ENCODE data around the gene ZFYVE9. TPM values are rescaled to one million over a fixed set of nuclear protein-coding genes. Genes with fewer than 3 reads are reported as not detected.

ZFYVE9 gene
- polyA plus RNA-seq, 1 donor from 2014 or later = 18.1 TPM

DNA sequence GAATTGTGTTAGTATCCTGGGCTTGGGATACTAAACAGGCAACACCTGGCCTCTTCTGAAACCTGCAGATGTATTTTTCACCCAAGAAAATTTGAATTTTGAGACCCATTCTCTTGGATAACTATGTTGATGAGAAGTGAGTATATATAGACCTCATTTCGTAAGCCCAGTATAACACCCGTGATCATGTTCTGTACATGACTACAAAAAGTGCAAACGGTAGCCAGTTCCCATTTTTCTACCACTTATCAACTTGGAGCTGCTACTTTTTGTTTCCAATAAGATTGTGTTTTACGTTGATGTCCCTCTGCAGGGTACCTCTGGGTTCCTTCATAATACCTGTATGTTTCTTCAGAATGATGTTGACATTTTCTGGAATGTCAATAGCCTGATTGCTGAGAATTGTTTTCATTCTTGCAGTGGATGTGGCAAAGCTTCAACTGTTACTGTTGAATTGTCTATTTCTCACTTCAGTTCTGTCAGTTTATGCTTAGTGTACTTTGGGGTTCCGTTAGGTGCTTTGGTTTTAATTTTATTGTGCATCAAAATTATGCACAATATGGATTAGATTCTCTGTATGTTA is 48.1 kb downstream of the ZFYVE9 start:
- TF ChIP-seq, protein P1, sequence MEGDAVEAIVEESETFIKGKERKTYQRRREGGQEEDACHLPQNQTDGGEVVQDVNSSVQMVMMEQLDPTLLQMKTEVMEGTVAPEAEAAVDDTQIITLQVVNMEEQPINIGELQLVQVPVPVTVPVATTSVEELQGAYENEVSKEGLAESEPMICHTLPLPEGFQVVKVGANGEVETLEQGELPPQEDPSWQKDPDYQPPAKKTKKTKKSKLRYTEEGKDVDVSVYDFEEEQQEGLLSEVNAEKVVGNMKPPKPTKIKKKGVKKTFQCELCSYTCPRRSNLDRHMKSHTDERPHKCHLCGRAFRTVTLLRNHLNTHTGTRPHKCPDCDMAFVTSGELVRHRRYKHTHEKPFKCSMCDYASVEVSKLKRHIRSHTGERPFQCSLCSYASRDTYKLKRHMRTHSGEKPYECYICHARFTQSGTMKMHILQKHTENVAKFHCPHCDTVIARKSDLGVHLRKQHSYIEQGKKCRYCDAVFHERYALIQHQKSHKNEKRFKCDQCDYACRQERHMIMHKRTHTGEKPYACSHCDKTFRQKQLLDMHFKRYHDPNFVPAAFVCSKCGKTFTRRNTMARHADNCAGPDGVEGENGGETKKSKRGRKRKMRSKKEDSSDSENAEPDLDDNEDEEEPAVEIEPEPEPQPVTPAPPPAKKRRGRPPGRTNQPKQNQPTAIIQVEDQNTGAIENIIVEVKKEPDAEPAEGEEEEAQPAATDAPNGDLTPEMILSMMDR (IDR thresholded peaks at IDR 0.05; ENCODE audit: poor library complexity, severe bottlenecking) = no peak
- no peak for TF ChIP-seq MXI1 (conservative IDR thresholded peaks at IDR 0.05; ENCODE audit: poor library complexity, severe bottlenecking)
- TF ChIP-seq EZH2 (IDR thresholded peaks at IDR 0.05; ENCODE audit: borderline replicate concordance, insufficient read depth, low read length, poor library complexity, severe bottlenecking) = no peak
- TF ChIP-seq, protein P2, sequence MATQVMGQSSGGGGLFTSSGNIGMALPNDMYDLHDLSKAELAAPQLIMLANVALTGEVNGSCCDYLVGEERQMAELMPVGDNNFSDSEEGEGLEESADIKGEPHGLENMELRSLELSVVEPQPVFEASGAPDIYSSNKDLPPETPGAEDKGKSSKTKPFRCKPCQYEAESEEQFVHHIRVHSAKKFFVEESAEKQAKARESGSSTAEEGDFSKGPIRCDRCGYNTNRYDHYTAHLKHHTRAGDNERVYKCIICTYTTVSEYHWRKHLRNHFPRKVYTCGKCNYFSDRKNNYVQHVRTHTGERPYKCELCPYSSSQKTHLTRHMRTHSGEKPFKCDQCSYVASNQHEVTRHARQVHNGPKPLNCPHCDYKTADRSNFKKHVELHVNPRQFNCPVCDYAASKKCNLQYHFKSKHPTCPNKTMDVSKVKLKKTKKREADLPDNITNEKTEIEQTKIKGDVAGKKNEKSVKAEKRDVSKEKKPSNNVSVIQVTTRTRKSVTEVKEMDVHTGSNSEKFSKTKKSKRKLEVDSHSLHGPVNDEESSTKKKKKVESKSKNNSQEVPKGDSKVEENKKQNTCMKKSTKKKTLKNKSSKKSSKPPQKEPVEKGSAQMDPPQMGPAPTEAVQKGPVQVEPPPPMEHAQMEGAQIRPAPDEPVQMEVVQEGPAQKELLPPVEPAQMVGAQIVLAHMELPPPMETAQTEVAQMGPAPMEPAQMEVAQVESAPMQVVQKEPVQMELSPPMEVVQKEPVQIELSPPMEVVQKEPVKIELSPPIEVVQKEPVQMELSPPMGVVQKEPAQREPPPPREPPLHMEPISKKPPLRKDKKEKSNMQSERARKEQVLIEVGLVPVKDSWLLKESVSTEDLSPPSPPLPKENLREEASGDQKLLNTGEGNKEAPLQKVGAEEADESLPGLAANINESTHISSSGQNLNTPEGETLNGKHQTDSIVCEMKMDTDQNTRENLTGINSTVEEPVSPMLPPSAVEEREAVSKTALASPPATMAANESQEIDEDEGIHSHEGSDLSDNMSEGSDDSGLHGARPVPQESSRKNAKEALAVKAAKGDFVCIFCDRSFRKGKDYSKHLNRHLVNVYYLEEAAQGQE (IDR thresholded peaks at IDR 0.05; ENCODE audit: borderline replicate concordance) = no peak
- TF ChIP-seq TAF1 (IDR thresholded peaks at IDR 0.05; ENCODE audit: low read depth) = no peak
- no peak for TF ChIP-seq EP300 (conservative IDR thresholded peaks at IDR 0.05; ENCODE audit: poor library complexity, severe bottlenecking)
- no peak for TF ChIP-seq RAD21 (conservative IDR thresholded peaks at IDR 0.05)
- TF ChIP-seq POLR2AphosphoS5 (IDR thresholded peaks at IDR 0.05) = no peak
- no peak for TF ChIP-seq SMC3 (conservative IDR thresholded peaks at IDR 0.05; ENCODE audit: poor library complexity)
- H3K27ac ChIP-seq (ENCODE audit: low read length) = no peak overlapping the region

DNA sequence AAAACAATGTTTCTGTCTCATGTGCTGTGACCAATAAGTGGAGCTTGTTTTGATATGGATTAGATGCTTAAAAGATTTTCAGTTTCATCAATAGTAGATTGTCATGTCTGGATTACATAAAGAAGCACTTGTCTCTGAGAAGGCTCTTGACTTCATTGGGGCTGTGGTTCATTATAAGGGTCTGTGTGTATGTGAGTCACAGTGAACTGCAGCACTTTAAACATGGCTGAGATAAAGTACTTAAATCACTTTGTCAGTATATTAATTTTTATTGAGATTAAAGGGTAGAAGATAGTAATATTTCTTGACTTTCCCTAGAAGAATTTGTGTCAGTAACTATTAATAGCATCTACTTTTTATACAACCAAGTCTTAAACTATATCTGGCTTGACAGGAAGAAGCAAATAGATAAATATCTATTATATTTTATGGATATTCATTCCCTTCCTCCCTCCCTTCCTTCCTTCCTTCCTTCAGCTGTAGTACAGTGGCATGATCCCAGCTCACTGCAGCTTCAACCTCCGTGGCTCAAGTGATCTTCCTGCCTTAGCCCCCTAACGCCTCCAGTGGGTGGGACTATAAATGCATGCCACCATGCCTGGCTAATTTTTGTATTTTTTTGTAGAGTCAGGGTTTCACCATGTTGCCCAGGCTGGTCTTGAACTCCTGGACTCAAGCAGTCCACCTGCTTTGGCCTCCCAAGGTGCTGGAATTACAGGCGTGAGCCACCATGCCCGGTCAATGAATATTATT is 48.8 kb downstream of the ZFYVE9 start:
- Histone ChIP-seq H3K9me2 (ENCODE audit: insufficient read depth, low read length) (no peaks in the 10 kb centered on the region), H3K27me3 (ENCODE audit: insufficient read depth, low read depth, low read length) (no peaks in the 10 kb centered on the region), H3K36me3 (ENCODE audit: insufficient read depth, low read length) (no peaks in the 10 kb centered on the region), H4K20me1 (ENCODE audit: insufficient read depth) (no peaks in the 10 kb centered on the region), H2AFZ (ENCODE audit: low read depth, low read length) (no peak overlapping the region), H3K9ac (ENCODE audit: low read length) (no peak overlapping the region), H3K27ac (ENCODE audit: low read length) (no peak overlapping the region), H3K4me3 (ENCODE audit: low read length) (no peak overlapping the region), H3F3A (ENCODE audit: insufficient read depth, low read length, poor library complexity, severe bottlenecking) (no peaks in the 10 kb centered on the region), H3K4me2 (ENCODE audit: low read length) (no peak overlapping the region), H3K9me3 (ENCODE audit: low read length) (no peaks in the 10 kb centered on the region), H3K79me2 (replicated peaks; ENCODE audit: insufficient read depth, low read length) (no peaks in the 10 kb centered on the region)
- TF ChIP-seq, protein P2 (IDR thresholded peaks at IDR 0.05; ENCODE audit: borderline replicate concordance) = no peak
- TF ChIP-seq EZH2 (IDR thresholded peaks at IDR 0.05; ENCODE audit: borderline replicate concordance, insufficient read depth, low read length, poor library complexity, severe bottlenecking) (no peak), RAD21 (conservative IDR thresholded peaks at IDR 0.05) (no peak), TAF1 (IDR thresholded peaks at IDR 0.05; ENCODE audit: low read depth) (no peak), SMC3 (conservative IDR thresholded peaks at IDR 0.05; ENCODE audit: poor library complexity) (no peak), MXI1 (conservative IDR thresholded peaks at IDR 0.05; ENCODE audit: poor library complexity, severe bottlenecking) (no peak), EP300 (conservative IDR thresholded peaks at IDR 0.05; ENCODE audit: poor library complexity, severe bottlenecking) (no peak), POLR2AphosphoS5 (IDR thresholded peaks at IDR 0.05) (no peak)
- TF ChIP-seq, protein P1 (IDR thresholded peaks at IDR 0.05; ENCODE audit: poor library complexity, severe bottlenecking) = no peak

More for the DNA sequence above, 48.1 kb downstream of the ZFYVE9 start:
- H3K36me3 ChIP-seq (ENCODE audit: insufficient read depth, low read length) = no peaks in the 10 kb centered on the region
- H3K27me3 ChIP-seq (ENCODE audit: insufficient read depth, low read depth, low read length) = no peaks in the 10 kb centered on the region
- no peak overlapping the region for H3K4me2 ChIP-seq (ENCODE audit: low read length)
- no peak overlapping the region for H3K4me3 ChIP-seq (ENCODE audit: low read length)
- no peaks in the 10 kb centered on the region for H3K9me2 ChIP-seq (ENCODE audit: insufficient read depth, low read length)
- H3K79me2 ChIP-seq (replicated peaks; ENCODE audit: insufficient read depth, low read length) = no peaks in the 10 kb centered on the region
- H4K20me1 ChIP-seq (ENCODE audit: insufficient read depth) = no peaks in the 10 kb centered on the region
- H3K9me3 ChIP-seq (ENCODE audit: low read length) = no peaks in the 10 kb centered on the region
- no peak overlapping the region for H2AFZ ChIP-seq (ENCODE audit: low read depth, low read length)
- no peaks in the 10 kb centered on the region for H3F3A ChIP-seq (ENCODE audit: insufficient read depth, low read length, poor library complexity, severe bottlenecking)
- no peak overlapping the region for H3K9ac ChIP-seq (ENCODE audit: low read length)
